Measurements from ENCODE around the gene DENND2A. TPM values are rescaled to one million over a fixed set of nuclear protein-coding genes. Genes with fewer than 3 reads are reported as not detected.
"Not testable (repeated sequence)": the region's sequence is repeated elsewhere in the genome, so short reads cannot be mapped to it uniquely, and the experiment has no call there.

DENND2A gene
- total RNA-seq, 4 donors from 2014 or later = 2.0 to 10.9 (median 5.1) TPM

- Histone ChIP-seq H3K4me3 (replicated peaks in 1 of 3) (no peak overlapping the region), H3K9me3 (no peaks in the 10 kb centered on the region), H3K27ac (no peak overlapping the region), H3K27me3 (no peaks in the 10 kb centered on the region), H3K4me1 (peaks cover 0 to 6% of the 10 kb centered on the region in 2 donors), H3K36me3 (no peaks in the 10 kb centered on the region)
- TF ChIP-seq POLR2A (IDR thresholded peaks at IDR 0.05) = no peak
- no peak for TF ChIP-seq CTCF (IDR thresholded peaks at IDR 0.05)
- DNase-seq = no peak
- 89% methylated on average over 17 of the region's 17 CpGs for WGBS, 2 donors
- intact Hi-C loops (cut with DNase I) = no loop called here
Observed at GRCh38 chr7:140568021-140568813, 72.4 kb downstream of the DENND2A start.

- WGBS, 2 donors = 80 to 87% methylated on average over 6 of the region's 6 CpGs
- H3K4me1 ChIP-seq; H3K36me3 ChIP-seq; H3K4me3 ChIP-seq (replicated peaks in 1 of 3); H3K27ac ChIP-seq; H3K27me3 ChIP-seq; intact Hi-C loops (cut with DNase I); DNase-seq; H3K9me3 ChIP-seq: not testable (repeated sequence)
Observed at GRCh38 chr7:140566186-140566585, 74.4 kb downstream of the DENND2A start.

GRCh38 chr7:140565761-140566160 lies 74.9 kb downstream of the DENND2A start:
- H3K36me3 ChIP-seq; H3K4me1 ChIP-seq; H3K27ac ChIP-seq; H3K27me3 ChIP-seq; intact Hi-C loops (cut with DNase I); H3K4me3 ChIP-seq (replicated peaks in 1 of 3); DNase-seq; H3K9me3 ChIP-seq: not testable (repeated sequence)
- 95 to 98% methylated on average over 5 of the region's 5 CpGs for WGBS, 2 donors

- Histone ChIP-seq H3K4me3 (replicated peaks in 1 of 3) (no peak overlapping the region), H3K9me3 (no peaks in the 10 kb centered on the region), H3K36me3 (no peaks in the 10 kb centered on the region), H3K27ac (no peak overlapping the region), H3K4me1 (peaks cover 0 to 6% of the 10 kb centered on the region in 2 donors), H3K27me3 (no peaks in the 10 kb centered on the region)
- WGBS, 2 donors = 58 to 63% methylated on average over 4 of the region's 4 CpGs
- intact Hi-C loops (cut with DNase I) = no loop called here
- TF ChIP-seq CTCF (IDR thresholded peaks at IDR 0.05) = no peak
- TF ChIP-seq POLR2A (IDR thresholded peaks at IDR 0.05) = no peak
- DNase-seq = no peak
Observed at GRCh38 chr7:140564643-140565042, 76.0 kb downstream of the DENND2A start.

- DNase-seq = no peak
- Histone ChIP-seq H3K27ac (no peak overlapping the region), H3K4me3 (replicated peaks in 1 of 3) (no peak overlapping the region), H3K9me3 (no peaks in the 10 kb centered on the region), H3K4me1 (peaks cover 0 to 6% of the 10 kb centered on the region in 2 donors), H3K36me3 (no peaks in the 10 kb centered on the region), H3K27me3 (no peaks in the 10 kb centered on the region)
- 73 to 85% methylated on average over 5 of the region's 5 CpGs for WGBS, 2 donors
- intact Hi-C loops (cut with DNase I) = no loop called here
- TF ChIP-seq POLR2A (IDR thresholded peaks at IDR 0.05) (no peak), CTCF (IDR thresholded peaks at IDR 0.05) (no peak)
Observed at GRCh38 chr7:140562926-140563481, 77.6 kb downstream of the DENND2A start.

- no peak overlapping the region for H3K4me3 ChIP-seq (replicated peaks in 1 of 3)
- no peaks in the 10 kb centered on the region for H3K9me3 ChIP-seq
- H3K27me3 ChIP-seq = no peaks in the 10 kb centered on the region
- H3K27ac ChIP-seq = no peak overlapping the region
- DNase-seq = no peak
- no peak for TF ChIP-seq CTCF (IDR thresholded peaks at IDR 0.05)
- no peak for TF ChIP-seq POLR2A (IDR thresholded peaks at IDR 0.05)
- WGBS, 2 donors = 83 to 92% methylated on average over 8 to 9 of the region's 9 CpGs
- H3K36me3 ChIP-seq = no peaks in the 10 kb centered on the region
- no peaks in the 10 kb centered on the region for H3K4me1 ChIP-seq
- intact Hi-C loops (cut with DNase I) = no loop called here
Observed at GRCh38 chr7:140559410-140559809, 81.2 kb downstream of the DENND2A start.

All from thyroid gland (tissue), 4 donors.